Activated CD4-positive, alpha-beta T cell treated with anti-CD3 and anti-CD28 coated beads for 36 hours (primary cell): Measurements from ENCODE around the gene SEC61A2. TPM values are rescaled to one million over a fixed set of nuclear protein-coding genes. Genes with fewer than 3 reads are reported as not detected.
"Not testable (repeated sequence)": the region's sequence is repeated elsewhere in the genome, so short reads cannot be mapped to it uniquely, and the experiment has no call there.

Experiments used
- ATAC-seq: fragments of 200-7000 bp; cut with Tn5 transposase; one replicate; pipeline ENCODE4 v1.10.0; 2021; ENCODE audit warnings: mild to moderate bottlenecking, moderate library complexity
- CTCF ChIA-PET: fragments of 350-600 bp; sonication (Branson Sonifier 250); formaldehyde crosslinking; loops from one replicate; lab custom pipeline; 2021; ENCODE audit warnings: antibody characterized with exemption; lab: Charles Lee
- POLR2A ChIA-PET: fragments of 350-600 bp; sonication (Branson Sonifier 250); formaldehyde crosslinking; loops from one replicate; lab custom pipeline; 2021; ENCODE audit warnings: antibody characterized with exemption, inconsistent platforms; lab: Charles Lee
- DNase-seq: peaks from one replicate; pipeline ENCODE4 v3.0.0-alpha.2; 2020
- H3K27ac Mint-ChIP-seq: one replicate; pipeline ENCODE4 v1.8.0; 2021; ENCODE audit warnings: mixed read lengths
- H3K27me3 Mint-ChIP-seq: one replicate; pipeline ENCODE4 v1.8.0; 2021; ENCODE audit warnings: mixed read lengths
- H3K36me3 Mint-ChIP-seq: one replicate; pipeline ENCODE4 v1.8.0; 2021; ENCODE audit warnings: low read depth, mixed read lengths
- H3K4me1 Mint-ChIP-seq: one replicate; pipeline ENCODE4 v1.8.0; 2021; ENCODE audit warnings: mixed read lengths
- H3K4me3 Mint-ChIP-seq: one replicate; pipeline ENCODE4 v1.8.0; 2021; ENCODE audit warnings: mild to moderate bottlenecking, moderate library complexity, mixed read lengths
- H3K9me3 Mint-ChIP-seq: one replicate; pipeline ENCODE4 v1.8.0; 2021; ENCODE audit warnings: low read depth, mixed read lengths
- intact Hi-C, 2 experiments: fragments of 100-400 bp; cut with DNase I in 1 of 2; cut with micrococcal nuclease in 1 of 2; formaldehyde crosslinking; loops; one replicate each; pipeline versions ENCODE4 v1.14.2 to v1.15.1; 2022 to 2024; cut with DNase I, micrococcal nuclease
- total RNA-seq, 2 experiments: library from RNA; stranded (reverse); gene quantifications; one replicate each; pipeline ENCODE4 v1.2.3, GENCODE V29; 2021

SEC61A2 gene
- total RNA-seq, 2 experiments from 2014 or later = 11.3 to 12.0 TPM

GRCh38 chr10:12160664-12161063 lies 31.2 kb downstream of the SEC61A2 start:
- no peak overlapping the region for H3K4me3 Mint-ChIP-seq
- H3K4me1 Mint-ChIP-seq = peaks cover 2% of the 10 kb centered on the region
- POLR2A ChIA-PET = no interaction called here
- ATAC-seq = peak; percentile 55
- no peaks in the 10 kb centered on the region for H3K9me3 Mint-ChIP-seq
- no peak overlapping the region for H3K27ac Mint-ChIP-seq
- CTCF ChIA-PET = no interaction called here
- H3K36me3 Mint-ChIP-seq = peaks cover 47% of the 10 kb centered on the region
- no peaks in the 10 kb centered on the region for H3K27me3 Mint-ChIP-seq
- no peak for DNase-seq
- intact Hi-C loops = no loop called here

GRCh38 chr10:12162927-12163326 lies 33.5 kb downstream of the SEC61A2 start:
- ChIA-PET CTCF (interaction anchor here (1.1 kb wide), 1 partner anchor 176 kb away, joined by 3 read pairs; no protein-coding TSS in a partner anchor), POLR2A (no interaction called here)
- ATAC-seq (no peak), DNase-seq (no peak)
- intact Hi-C loops = no loop called here
- Mint-ChIP-seq H3K4me1 (peaks cover 2% of the 10 kb centered on the region), H3K36me3 (peaks cover 55% of the 10 kb centered on the region), H3K27ac (no peak overlapping the region), H3K4me3 (no peak overlapping the region), H3K27me3 (no peaks in the 10 kb centered on the region), H3K9me3 (no peaks in the 10 kb centered on the region)

GRCh38 chr10:12164085-12164484 lies 34.6 kb downstream of the SEC61A2 start:
- Mint-ChIP-seq H3K27ac (no peak overlapping the region), H3K4me3 (no peak overlapping the region), H3K36me3 (peaks cover 55% of the 10 kb centered on the region), H3K27me3 (no peaks in the 10 kb centered on the region), H3K9me3 (no peaks in the 10 kb centered on the region), H3K4me1 (peaks cover 2% of the 10 kb centered on the region)
- ChIA-PET POLR2A (no interaction called here), CTCF (interaction anchor here (0.5 kb wide), 1 partner anchor 39 kb away, joined by 3 read pairs; no protein-coding TSS in a partner anchor)
- no peak for ATAC-seq
- no peak for DNase-seq
- intact Hi-C loops = no loop called here

GRCh38 chr10:12165036-12165435 lies 35.6 kb downstream of the SEC61A2 start:
- H3K27ac Mint-ChIP-seq = no peak overlapping the region
- no peaks in the 10 kb centered on the region for H3K27me3 Mint-ChIP-seq
- POLR2A ChIA-PET = no interaction called here
- ATAC-seq = no peak
- H3K4me3 Mint-ChIP-seq = no peak overlapping the region
- intact Hi-C loops = no loop called here
- peaks cover 60% of the 10 kb centered on the region for H3K36me3 Mint-ChIP-seq
- no peak for DNase-seq
- H3K9me3 Mint-ChIP-seq = no peaks in the 10 kb centered on the region
- peaks cover under 1% of the 10 kb centered on the region for H3K4me1 Mint-ChIP-seq
- CTCF ChIA-PET = no interaction called here

GRCh38 chr10:12165999-12166775 lies 36.7 kb downstream of the SEC61A2 start:
- no peaks in the 10 kb centered on the region for H3K4me1 Mint-ChIP-seq
- H3K4me3 Mint-ChIP-seq = no peak overlapping the region
- no peaks in the 10 kb centered on the region for H3K27me3 Mint-ChIP-seq
- peaks cover 61% of the 10 kb centered on the region for H3K36me3 Mint-ChIP-seq
- ChIA-PET CTCF (no interaction called here), POLR2A (no interaction called here)
- intact Hi-C loops = no loop called here
- no peak for DNase-seq
- no peaks in the 10 kb centered on the region for H3K9me3 Mint-ChIP-seq
- H3K27ac Mint-ChIP-seq = no peak overlapping the region
- no peak for ATAC-seq

- H3K4me1 Mint-ChIP-seq, H3K9me3 Mint-ChIP-seq, H3K27me3 Mint-ChIP-seq, DNase-seq, ATAC-seq, POLR2A ChIA-PET, H3K4me3 Mint-ChIP-seq, intact Hi-C loops, H3K27ac Mint-ChIP-seq: not testable (repeated sequence)
- CTCF ChIA-PET = interaction anchor here (0.6 kb wide), 2 partner anchors 16 to 32 kb away, joined by 3 to 6 read pairs; no protein-coding TSS in a partner anchor
- peaks cover 53% of the 10 kb centered on the region for H3K36me3 Mint-ChIP-seq
These were observed 42.0 kb downstream of the SEC61A2 start for GRCh38 chr10:12171512-12171911.

GRCh38 chr10:12177642-12178041 lies 48.2 kb downstream of the SEC61A2 start:
- peak; percentile 30 for DNase-seq
- H3K9me3 Mint-ChIP-seq = no peaks in the 10 kb centered on the region
- no peak for ATAC-seq
- no peak overlapping the region for H3K27ac Mint-ChIP-seq
- H3K4me1 Mint-ChIP-seq = peaks cover 22% of the 10 kb centered on the region
- no peaks in the 10 kb centered on the region for H3K27me3 Mint-ChIP-seq
- ChIA-PET CTCF (no interaction called here), POLR2A (no interaction called here)
- intact Hi-C loops = no loop called here
- H3K36me3 Mint-ChIP-seq = peaks cover 29% of the 10 kb centered on the region
- H3K4me3 Mint-ChIP-seq = no peak overlapping the region

GRCh38 chr10:12179606-12180170 lies 50.2 kb downstream of the SEC61A2 start:
- H3K4me3 Mint-ChIP-seq = no peak overlapping the region
- no peak for ATAC-seq
- intact Hi-C loops = loop anchor here in 1 of 2 experiments (5.0 kb wide), 1 partner anchor 57 kb away; no protein-coding TSS in a partner anchor

GRCh38 chr10:12180221-12180974 lies 50.9 kb downstream of the SEC61A2 start:
- DNase-seq = no peak
- ChIA-PET POLR2A (interaction anchor here (1.0 kb wide), 1 partner anchor 15 kb away, joined by 4 read pairs; the partner anchor contains the start of genes CDC123 and NUDT5), CTCF (interaction anchor here (0.7 to 1.7 kb wide), 6 partner anchors 11 to 35 kb away, joined by 3 to 6 read pairs (median 4); partner anchors contain the start of genes CDC123 and NUDT5)
- H3K9me3 Mint-ChIP-seq = no peaks in the 10 kb centered on the region
- no peak overlapping the region for H3K4me3 Mint-ChIP-seq
- H3K27me3 Mint-ChIP-seq = no peaks in the 10 kb centered on the region
- intact Hi-C loops = loop anchor here in 1 of 2 experiments (5.0 kb wide), 1 partner anchor 58 kb away; no protein-coding TSS in a partner anchor
- peak overlapping the region; percentile 80 for H3K27ac Mint-ChIP-seq
- H3K36me3 Mint-ChIP-seq = peaks cover 27% of the 10 kb centered on the region
- peaks cover 22% of the 10 kb centered on the region for H3K4me1 Mint-ChIP-seq
- ATAC-seq = no peak

More at GRCh38 chr10:12179606-12180170, 50.2 kb downstream of the SEC61A2 start:
- CTCF ChIA-PET = interaction anchor here (0.6 to 1.7 kb wide), 8 partner anchors 10 to 668 kb away, joined by 3 to 6 read pairs (median 3); partner anchors contain the start of genes CDC123 and NUDT5
- Mint-ChIP-seq H3K27ac (no peak overlapping the region), H3K9me3 (no peaks in the 10 kb centered on the region), H3K27me3 (no peaks in the 10 kb centered on the region), H3K4me1 (peaks cover 22% of the 10 kb centered on the region), H3K36me3 (peaks cover 22% of the 10 kb centered on the region)
- no peak for DNase-seq
- POLR2A ChIA-PET = interaction anchor here (1.0 kb wide), 1 partner anchor 16 kb away, joined by 4 read pairs; the partner anchor contains the start of genes CDC123 and NUDT5

GRCh38 chr10:12181065-12181775 lies 51.7 kb downstream of the SEC61A2 start:
- peak; percentile 98 for ATAC-seq
- no peaks in the 10 kb centered on the region for H3K27me3 Mint-ChIP-seq
- no peaks in the 10 kb centered on the region for H3K9me3 Mint-ChIP-seq
- peak overlapping the region; percentile 80 for H3K27ac Mint-ChIP-seq
- ChIA-PET POLR2A (no interaction called here), CTCF (interaction anchor here (1.4 to 1.7 kb wide), 2 partner anchors 14 to 34 kb away, joined by 4 to 6 read pairs; partner anchors contain the start of genes CDC123 and NUDT5)
- peaks cover 27% of the 10 kb centered on the region for H3K4me1 Mint-ChIP-seq
- peak; percentile 82 for DNase-seq
- no peak overlapping the region for H3K4me3 Mint-ChIP-seq
- H3K36me3 Mint-ChIP-seq = peaks cover 35% of the 10 kb centered on the region
- intact Hi-C loops = loop anchor here (1.0 to 5.0 kb wide), 2 partner anchors 15 to 59 kb away; partner anchors contain the start of gene CDC123 (in 1 of the 2)
